ENCODE measurements around the gene BEND3. TPM values are rescaled to one million over a fixed set of nuclear protein-coding genes. Genes with fewer than 3 reads are reported as not detected.

The BEND3 gene
- total and polyA plus RNA-seq, 10 of the 15 experiments (the other 5 are each of a cell fraction or from before 2014, with no cell fraction given), result 1.1 to 9.0 (median 3.6) TPM

- BruUV-seq (replicated peaks), result no TSS peak
- Histone ChIP-seq H3K9me3 (replicated peaks; ENCODE audit: control insufficient read depth, insufficient read depth, low read length) (no peaks in the 10 kb centered on the region), H3K4me3 (no peak overlapping the region), H2AFZ (ENCODE audit: control insufficient read depth, low read depth, low read length) (peak overlapping the region; percentile 39; the same call in 1 of the 2 replicates), H4K20me1 (ENCODE audit: control insufficient read depth, insufficient read depth) (no peaks in the 10 kb centered on the region), H3K79me2 (ENCODE audit: control insufficient read depth, insufficient read depth, low read length) (no peaks in the 10 kb centered on the region), H3K27me3 (replicated peaks in 1 of 2; ENCODE audit: control insufficient read depth in 2 of 2, insufficient read depth in 2 of 2, low read length in 1 of 2) (no peaks in the 10 kb centered on the region), H3K27ac (ENCODE audit: control insufficient read depth, insufficient read depth) (no peak overlapping the region), H3K9ac (ENCODE audit: control insufficient read depth, insufficient read depth, low read length) (no peak overlapping the region), H3K36me3 (ENCODE audit: control insufficient read depth in 2 of 2, insufficient read depth in 2 of 2, low read length in 1 of 2) (peaks cover 0 to 2% of the 10 kb centered on the region in 2 experiments; a peak in 1 of 4 replicates), H3K4me1 (ENCODE audit: control insufficient read depth, insufficient read depth, low read length) (peaks cover 10% of the 10 kb centered on the region), H3K4me2 (ENCODE audit: control insufficient read depth, insufficient read depth) (no peak overlapping the region; the same call in 1 of the 2 replicates)
- intact Hi-C loops (cut with micrococcal nuclease; ENCODE audit: unreplicated experiment), result no loop called here
- DNase-seq (ENCODE audit: low read depth, low spot score) (no peak), ATAC-seq (no peak), FAIRE-seq (no peak)
- WGBS (ENCODE audit: insufficient coverage, insufficient replicate concordance, low lambda C conversion rate, missing lambda C conversion rate), result 64% methylated on average over 7 of the region's 7 CpGs
- ChIA-PET RAD21 (ENCODE audit: unreplicated experiment) (interaction anchor here (1.2 kb wide), 1 partner anchor 11 kb away, joined by 3 read pairs; no protein-coding TSS in a partner anchor), POLR2A (no interaction called here), CTCF (interaction anchor here (1.2 to 1.3 kb wide), 3 partner anchors 12 to 64 kb away, joined by 3 to 5 read pairs (median 4); no protein-coding TSS in a partner anchor), SMC1A (ENCODE audit: uncharacterized antibody, unreplicated experiment) (no interaction called here)
- no peak for TF ChIP-seq POLR2AphosphoS2 (IDR thresholded peaks at IDR 0.05; ENCODE audit: low read depth, low read length)
- TF ChIP-seq ZNF622 (IDR thresholded peaks at IDR 0.05), result no peak
- TF ChIP-seq E2F4 (IDR thresholded peaks at IDR 0.05; ENCODE audit: low read depth, low read length), result no peak
- no peak for TF ChIP-seq IKZF1 (conservative IDR thresholded peaks at IDR 0.05)
- TF ChIP-seq BHLHE40 (IDR thresholded peaks at IDR 0.05; ENCODE audit: borderline replicate concordance in 1 of 2, low read depth in 2 of 2, low read length in 1 of 2), result no peak
- TF ChIP-seq SRF (IDR thresholded peaks at IDR 0.05; ENCODE audit: low read depth in 2 of 2, low read length in 2 of 2), result no peak
- TF ChIP-seq NR2F1 (conservative IDR thresholded peaks at IDR 0.05), result no peak
- TF ChIP-seq PML (IDR thresholded peaks at IDR 0.05; ENCODE audit: low read length), result no peak
- TF ChIP-seq EP300 (IDR thresholded peaks at IDR 0.05; ENCODE audit: borderline replicate concordance in 1 of 2, control insufficient read depth in 1 of 2, low read depth in 2 of 2, low read length in 2 of 2), result no peak
- no peak for TF ChIP-seq IKZF2 (IDR thresholded peaks at IDR 0.05)
- TF ChIP-seq STAT3 (IDR thresholded peaks at IDR 0.05; ENCODE audit: low read depth, low read length), result no peak
- no peak for TF ChIP-seq LARP7 (IDR thresholded peaks at IDR 0.05)
- no peak for TF ChIP-seq RAD51 (IDR thresholded peaks at IDR 0.05)
- TF ChIP-seq JUNB (IDR thresholded peaks at IDR 0.05), result no peak
- no peak for TF ChIP-seq SKIL (IDR thresholded peaks at IDR 0.05; ENCODE audit: low read depth, poor library complexity, severe bottlenecking)
- no peak for TF ChIP-seq POU2F2 (IDR thresholded peaks at IDR 0.05; ENCODE audit: borderline replicate concordance, low read depth, low read length)
- TF ChIP-seq GABPA (IDR thresholded peaks at IDR 0.05; ENCODE audit: low read depth), result no peak
- TF ChIP-seq EZH2 (IDR thresholded peaks at IDR 0.05; ENCODE audit: borderline replicate concordance, control insufficient read depth, low read depth, low read length), result no peak
- TF ChIP-seq SMAD1 (IDR thresholded peaks at IDR 0.05; ENCODE audit: low read depth, partially characterized antibody), result no peak
- TF ChIP-seq HDGF (IDR thresholded peaks at IDR 0.05), result no peak
- in situ Hi-C loops (cut with MboI), result no loop called here
These were observed 12.9 kb downstream of the BEND3 start for GRCh38 chr6:107102414-107102805.

Data from GM12878 (cell line).